G401.6 (cell line): ENCODE data around the gene C1QC.

Experiments
- FAIRE-seq: peaks from 2 replicates; lab custom pipeline; 2012; peaks lifted over from hg19 to GRCh38; lab: Jason Lieb, UNC

C1QC gene

GRCh38 chr1:22619798-22620197 is 23.6 kb upstream of the C1QC start:
- FAIRE-seq = no peak

- no peak for FAIRE-seq
These were observed 21.7 kb upstream of the C1QC start for GRCh38 chr1:22621761-22622160.

GRCh38 chr1:22625262-22625925 is 18.0 kb upstream of the C1QC start:
- no peak for FAIRE-seq

- FAIRE-seq = no peak
These were observed 16.9 kb upstream of the C1QC start for GRCh38 chr1:22626237-22627157.

- no peak for FAIRE-seq
These were observed 16.1 kb upstream of the C1QC start for GRCh38 chr1:22627331-22627730.

GRCh38 chr1:22628698-22629444 is 14.6 kb upstream of the C1QC start:
- FAIRE-seq = no peak

GRCh38 chr1:22629886-22630285 is 13.5 kb upstream of the C1QC start:
- FAIRE-seq = no peak

- no peak for FAIRE-seq
These were observed 9.6 kb upstream of the C1QC start for GRCh38 chr1:22633697-22634463.

GRCh38 chr1:22635436-22635835 is 8.0 kb upstream of the C1QC start:
- FAIRE-seq = no peak

- FAIRE-seq = no peak
These were observed 7.1 kb upstream of the C1QC start, which contains the start of gene C1QA for GRCh38 chr1:22636353-22636752. Gene C1QA, plus strand, starts transcription at chr1:22636628. Its CDS starts 989 bp downstream, at chr1:22637617.

- FAIRE-seq = no peak
These were observed 6.5 kb upstream of the C1QC start for GRCh38 chr1:22636927-22637326.

GRCh38 chr1:22637907-22638445 is 5.5 kb upstream of the C1QC start:
- no peak for FAIRE-seq

GRCh38 chr1:22638476-22639234 is 4.8 kb upstream of the C1QC start:
- FAIRE-seq = no peak

- no peak for FAIRE-seq
These were observed 4.1 kb upstream of the C1QC start for GRCh38 chr1:22639286-22639685.

- no peak for FAIRE-seq
These were observed 2.2 kb upstream of the C1QC start for GRCh38 chr1:22641247-22641646.

- FAIRE-seq = no peak
These were observed 1.4 kb upstream of the C1QC start for GRCh38 chr1:22641906-22642636.

GRCh38 chr1:22643928-22644327 is 495 bp downstream of the C1QC start:
- FAIRE-seq = no peak

- no peak for FAIRE-seq
These were observed 2.5 kb downstream of the C1QC start for GRCh38 chr1:22645931-22646330.

- FAIRE-seq = no peak
These were observed 3.0 kb downstream of the C1QC start for GRCh38 chr1:22646384-22646783.

GRCh38 chr1:22650089-22650693 is 6.8 kb downstream of the C1QC start:
- FAIRE-seq = no peak
